GM13977 (cell line): ENCODE results near the gene CNTN4.

Experiments
- DNase-seq: peaks from one replicate; pipeline ENCODE4 v3.0.0; 2012; ENCODE audit warnings: low spot score
- CTCF ChIP-seq: IDR thresholded peaks from 2 replicates; pipeline ENCODE4 v1.5.1; 2012; ENCODE audit warnings: mild to moderate bottlenecking, control low read depth; ENCODE audit not compliant: insufficient read depth; ENCODE audit errors: extremely low read depth, missing control alignments
- in situ Hi-C: fragments of 300-500 bp; cut with MboI; formaldehyde crosslinking; loops from one replicate; pipeline ENCODE4 v1.12.0; 2022; ENCODE audit warnings: low sequenced_read_pairs, low pct_unique_long_range_greater_than_20kb, mixed read lengths, inconsistent platforms; ENCODE audit not compliant: unreplicated experiment

The CNTN4 gene

GRCh38 chr3:3015185-3016089, 916.8 kb downstream of the CNTN4 start:
- TF ChIP-seq CTCF, result peak; percentile 58
- in situ Hi-C loops, result no loop called here
- peak; percentile 18 for DNase-seq

GRCh38 chr3:3016226-3016625, 917.6 kb downstream of the CNTN4 start:
- TF ChIP-seq CTCF, result no peak
- no peak for DNase-seq
- in situ Hi-C loops, result no loop called here

- in situ Hi-C loops, result no loop called here
- no peak for DNase-seq
- TF ChIP-seq CTCF, result no peak
Observed at GRCh38 chr3:3020209-3020608, 921.5 kb downstream of the CNTN4 start.

GRCh38 chr3:3023111-3023745, 924.6 kb downstream of the CNTN4 start:
- TF ChIP-seq CTCF, result no peak
- no peak for DNase-seq
- in situ Hi-C loops, result no loop called here

GRCh38 chr3:3027976-3028567, 929.4 kb downstream of the CNTN4 start:
- TF ChIP-seq CTCF, result no peak
- in situ Hi-C loops, result no loop called here
- peak; percentile 44 for DNase-seq

GRCh38 chr3:3031326-3031725, 932.7 kb downstream of the CNTN4 start:
- TF ChIP-seq CTCF, result no peak
- DNase-seq, result no peak
- in situ Hi-C loops, result no loop called here
